Central memory CD8-positive, alpha-beta T cell (primary cell): ENCODE data around the gene PTPN7.
"Not testable (repeated sequence)": the region's sequence is repeated elsewhere in the genome, so short reads cannot be mapped to it uniquely, and the experiment has no call there.

Experiments
- ATAC-seq: fragments of 150-1000 bp; cut with Tn5 transposase; replicated peaks from 2 replicates; pipeline ENCODE4 v1.10.0; 2022; ENCODE audit warnings: mild to moderate bottlenecking, moderate FRiP score, moderate number of reproducible peaks; ENCODE audit not compliant: poor library complexity, severe bottlenecking; ENCODE audit errors: extremely low read depth
- DNase-seq, 2 donors: peaks; one replicate each; pipeline ENCODE4 v3.0.0; 2021; ENCODE audit warnings: low spot score in 2 of 2
- H3K27ac Mint-ChIP-seq: one replicate; pipeline ENCODE4 v1.8.0; 2022; ENCODE audit warnings: low read depth, mild to moderate bottlenecking, moderate library complexity, mixed read lengths
- H3K27me3 Mint-ChIP-seq: one replicate; pipeline ENCODE4 v1.8.0; 2022; ENCODE audit warnings: mixed read lengths
- H3K36me3 Mint-ChIP-seq: one replicate; pipeline ENCODE4 v1.8.0; 2022; ENCODE audit warnings: mild to moderate bottlenecking, moderate library complexity, mixed read lengths; ENCODE audit not compliant: insufficient read depth
- H3K4me1 Mint-ChIP-seq: one replicate; pipeline ENCODE4 v1.8.0; 2022; ENCODE audit warnings: mixed read lengths
- H3K4me3 Mint-ChIP-seq: one replicate; pipeline ENCODE4 v1.8.0; 2022; ENCODE audit warnings: mild to moderate bottlenecking, moderate library complexity, mixed read lengths
- H3K9me3 Mint-ChIP-seq: one replicate; pipeline ENCODE4 v1.8.0; 2022; ENCODE audit warnings: mixed read lengths

Gene PTPN7

DNA sequence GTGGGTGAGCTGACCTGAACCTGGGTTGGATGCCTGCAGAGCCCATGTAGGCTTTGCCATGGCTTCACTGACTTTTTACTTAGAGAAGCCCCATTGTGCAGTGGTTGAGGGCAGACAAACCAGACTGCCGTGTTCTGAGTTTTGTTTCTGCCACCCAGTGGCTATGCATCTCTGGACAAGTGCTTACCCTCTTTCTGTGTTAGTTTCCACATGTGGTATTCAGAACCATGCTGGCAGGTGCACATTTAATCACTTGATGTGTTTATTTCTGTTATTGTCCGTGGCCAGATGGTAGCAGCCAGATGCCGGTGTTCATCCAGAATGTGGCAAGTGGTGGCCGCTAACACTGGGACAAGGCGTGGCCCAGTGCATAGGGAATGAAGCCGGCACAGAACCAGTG is 10.3 kb upstream of the PTPN7 start:
- Mint-ChIP-seq H3K27ac (no peak overlapping the region), H3K4me1 (no peaks in the 10 kb centered on the region), H3K36me3 (no peaks in the 10 kb centered on the region), H3K9me3 (no peaks in the 10 kb centered on the region), H3K27me3 (no peaks in the 10 kb centered on the region), H3K4me3 (no peak overlapping the region)
- ATAC-seq (no peak), DNase-seq (no peak)

DNA sequence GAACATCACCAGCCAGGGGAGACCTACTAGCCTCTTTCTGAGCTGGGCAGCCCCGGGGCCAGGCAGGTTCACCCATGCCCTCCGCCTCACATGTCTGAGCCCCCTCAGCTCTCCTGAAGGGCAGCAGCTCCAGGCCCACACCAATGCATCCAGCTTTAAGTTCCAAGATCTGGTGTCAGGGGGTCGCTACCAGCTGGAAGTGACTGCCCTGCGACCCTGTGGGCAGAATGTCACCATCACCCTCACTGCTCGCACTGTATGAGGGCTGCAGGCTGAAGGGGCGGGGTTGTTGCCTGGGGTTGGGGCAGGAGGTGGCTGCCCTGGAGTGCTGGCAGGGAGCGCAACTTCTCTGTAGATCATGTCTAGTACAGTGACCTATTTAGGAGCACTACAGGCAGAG is 8.5 kb upstream of the PTPN7 start:
- no peak for DNase-seq

DNA sequence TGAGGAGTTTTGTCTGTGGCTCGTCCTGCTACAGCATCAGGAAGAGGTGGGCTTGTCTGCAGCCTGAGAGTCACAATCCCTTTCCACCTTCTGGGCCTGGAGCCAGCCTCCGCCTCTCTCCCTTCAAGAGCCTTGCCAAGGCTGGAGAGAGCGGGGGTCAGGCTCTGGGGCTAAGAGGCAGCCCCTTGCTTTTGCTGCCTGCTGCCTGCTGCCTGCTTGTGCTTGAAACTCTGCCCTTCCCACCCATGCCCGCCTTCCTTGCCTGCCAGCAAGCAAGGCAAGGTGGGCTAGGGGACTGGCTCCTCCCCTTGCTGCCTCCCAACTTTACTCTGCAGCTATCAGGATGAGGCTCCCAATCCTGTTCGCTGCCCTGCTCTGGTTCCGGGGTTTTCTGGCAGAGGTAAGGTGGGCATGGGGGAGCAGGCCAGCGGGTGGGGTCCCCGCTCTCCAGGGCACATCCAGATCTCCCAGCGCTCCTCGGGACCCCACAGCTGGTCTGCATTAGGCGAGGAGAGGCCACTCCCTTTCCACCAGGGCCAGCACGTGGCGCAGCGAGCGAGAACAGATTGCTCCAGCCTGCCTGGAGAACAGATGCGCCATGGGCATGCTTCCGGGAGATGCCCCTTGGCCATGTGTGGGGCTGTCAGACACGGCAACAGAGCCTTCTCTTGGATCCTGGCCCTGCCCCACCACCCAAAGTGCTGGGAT is 7.5 kb upstream of the PTPN7 start:
- Mint-ChIP-seq H3K27ac (no peak overlapping the region), H3K36me3 (peaks cover 3% of the 10 kb centered on the region), H3K4me3 (no peak overlapping the region), H3K9me3 (no peaks in the 10 kb centered on the region), H3K27me3 (no peaks in the 10 kb centered on the region), H3K4me1 (peaks cover 22% of the 10 kb centered on the region)
- no peak for ATAC-seq
- DNase-seq: no peak

More for the DNA sequence above, 8.5 kb upstream of the PTPN7 start:
- no peak for ATAC-seq
- Mint-ChIP-seq H3K4me1 (peaks cover 12% of the 10 kb centered on the region), H3K36me3 (peaks cover 1% of the 10 kb centered on the region), H3K9me3 (no peaks in the 10 kb centered on the region), H3K27me3 (no peaks in the 10 kb centered on the region), H3K4me3 (no peak overlapping the region), H3K27ac (no peak overlapping the region)

DNA sequence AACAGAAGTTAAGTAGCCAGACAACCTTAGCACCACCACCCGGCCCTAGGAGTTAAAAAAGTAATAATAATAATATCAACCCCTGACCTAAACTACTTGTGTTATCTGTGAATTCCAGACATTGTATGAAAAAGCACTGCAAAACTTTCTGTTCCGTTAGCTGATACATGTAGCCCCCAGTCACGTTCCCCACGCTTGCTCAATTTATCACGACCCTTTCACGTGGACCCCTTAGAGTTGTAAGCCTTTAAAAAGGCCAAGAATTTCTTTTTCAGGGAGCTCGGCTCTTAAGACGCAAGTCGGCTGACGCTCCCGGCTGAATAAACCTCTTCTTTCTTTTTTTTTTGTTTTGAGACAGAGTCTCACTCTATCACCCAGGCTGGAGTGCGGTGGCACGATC is 6.7 kb upstream of the PTPN7 start:
- DNase-seq, H3K9me3 Mint-ChIP-seq, H3K4me3 Mint-ChIP-seq, ATAC-seq, H3K36me3 Mint-ChIP-seq, H3K27me3 Mint-ChIP-seq, H3K27ac Mint-ChIP-seq: not testable (repeated sequence)
- H3K4me1 Mint-ChIP-seq: peaks cover 30% of the 10 kb centered on the region

DNA sequence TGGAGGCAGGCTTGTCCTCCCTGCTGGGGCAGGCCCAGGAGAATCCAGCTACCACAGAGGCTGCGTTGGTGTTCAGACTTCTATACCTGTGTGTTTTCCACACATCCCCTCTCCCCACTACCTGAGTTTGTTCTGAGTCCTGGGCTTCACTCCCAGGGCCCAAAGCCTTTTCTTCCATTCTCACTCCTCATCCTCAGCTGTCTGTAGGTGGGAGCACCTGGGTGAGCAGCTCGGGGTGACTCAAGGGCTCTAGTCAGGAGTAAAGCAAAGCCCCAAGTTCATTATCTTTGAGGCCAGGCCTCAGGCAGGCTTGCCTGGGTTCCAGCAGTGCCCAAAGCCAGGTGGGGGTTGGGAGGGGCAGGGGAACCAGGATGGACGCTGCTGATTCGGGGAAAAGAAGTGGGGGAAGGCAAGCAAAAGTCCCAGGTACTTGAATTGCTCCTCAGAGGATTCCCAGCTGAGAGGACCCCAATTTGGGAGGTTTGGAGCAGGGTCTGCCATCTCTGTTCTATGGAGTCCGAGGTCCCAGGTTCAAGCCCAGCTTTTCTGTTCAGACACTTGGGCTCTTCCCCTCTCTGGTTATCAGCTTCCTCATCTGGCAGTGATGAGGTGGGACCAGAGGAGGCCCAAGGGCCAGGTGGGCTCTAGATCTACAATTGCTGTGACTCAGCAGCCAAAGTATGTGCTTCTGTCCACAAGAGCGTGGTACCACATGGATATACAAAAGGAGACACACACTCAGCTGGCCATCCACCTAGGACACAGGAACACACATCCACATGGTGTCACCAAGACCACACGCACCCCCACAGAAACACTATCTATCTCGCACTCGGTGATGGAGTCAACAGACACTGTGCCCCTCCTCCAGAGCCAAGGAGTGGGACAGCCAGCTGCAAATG is 5.8 kb upstream of the PTPN7 start:
- Mint-ChIP-seq H3K9me3 (no peaks in the 10 kb centered on the region), H3K27ac (no peak overlapping the region), H3K4me3 (peak overlapping the region; percentile 92), H3K4me1 (peaks cover 39% of the 10 kb centered on the region), H3K36me3 (peaks cover 6% of the 10 kb centered on the region), H3K27me3 (no peaks in the 10 kb centered on the region)
- DNase-seq (no peak), ATAC-seq (no peak)

DNA sequence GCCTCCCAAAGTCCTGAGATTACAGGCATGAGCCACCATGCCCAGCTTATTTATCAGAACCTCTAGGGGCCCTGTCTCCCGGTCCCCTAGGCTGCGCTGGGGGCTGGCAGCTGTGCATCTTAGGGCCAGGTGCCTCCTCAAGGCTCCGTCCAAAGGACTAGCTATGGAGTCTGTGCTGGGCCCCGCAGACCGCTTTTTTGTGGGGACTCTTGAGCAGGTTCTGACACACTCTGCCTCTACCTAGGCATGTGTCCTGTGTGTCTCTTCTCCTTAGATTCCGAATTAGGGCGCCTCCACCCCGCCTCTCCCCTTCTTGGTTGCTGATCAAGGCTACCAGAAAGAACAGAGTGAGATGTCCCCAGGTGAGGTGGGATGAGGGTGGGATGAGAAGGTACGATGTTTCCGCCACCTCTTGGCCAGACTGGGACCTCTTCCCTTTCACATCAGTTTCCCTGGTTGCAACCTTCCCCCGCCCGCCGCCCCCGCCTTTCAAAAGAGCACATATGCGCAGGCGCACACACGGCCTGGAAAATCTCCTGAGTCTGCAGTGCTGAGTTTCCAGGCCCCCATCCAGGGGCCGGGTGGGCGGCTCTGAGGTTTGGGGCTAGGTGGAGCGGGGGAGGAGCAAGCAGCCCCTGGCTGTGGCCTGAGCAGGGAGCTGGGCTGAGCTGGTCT is 5.0 kb upstream of the PTPN7 start:
- peaks cover 47% of the 10 kb centered on the region for H3K4me1 Mint-ChIP-seq
- peak overlapping the region; percentile 92 for H3K4me3 Mint-ChIP-seq
- no peak for DNase-seq

DNA sequence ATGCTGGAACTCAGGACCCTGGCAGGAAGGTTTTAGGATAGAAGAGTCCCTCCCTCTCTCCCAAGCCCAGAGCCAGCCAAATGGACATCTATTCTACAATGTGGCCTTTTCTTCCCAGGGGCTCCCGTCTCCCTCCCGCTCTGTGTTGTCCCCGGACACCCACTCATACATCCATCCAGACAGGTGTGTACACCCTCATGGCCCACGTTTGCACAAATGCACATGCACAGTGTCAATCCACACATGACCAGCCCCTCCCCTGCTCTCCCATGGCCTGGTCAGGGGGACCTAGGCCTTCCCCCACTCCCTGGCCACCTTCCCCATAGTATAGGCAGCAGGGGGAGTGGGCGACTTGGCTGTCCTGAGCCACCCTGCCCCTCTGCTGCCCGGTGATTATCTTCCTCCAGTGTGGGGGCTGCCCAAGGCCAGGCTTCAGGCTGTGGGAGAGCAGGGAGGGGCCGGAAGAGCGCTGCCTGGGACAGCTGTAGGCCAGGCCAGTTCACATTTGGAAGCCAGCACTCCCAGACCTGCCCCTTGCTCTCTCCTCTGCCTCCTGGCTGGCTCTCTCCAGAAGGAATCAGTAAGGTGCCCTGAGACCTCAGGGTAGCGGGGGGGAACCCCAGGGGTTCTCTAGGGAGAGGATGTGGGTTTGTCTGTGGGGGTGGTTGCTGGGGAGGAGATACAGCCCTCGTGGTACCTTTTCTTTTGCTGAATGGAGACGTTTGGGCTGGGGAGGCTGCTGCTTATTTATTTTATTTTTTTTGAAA is 4.1 kb upstream of the PTPN7 start:
- DNase-seq (peak; percentile 59 to 77), ATAC-seq (peak; percentile 82)
- H3K36me3 Mint-ChIP-seq: peaks cover 18% of the 10 kb centered on the region
- no peaks in the 10 kb centered on the region for H3K27me3 Mint-ChIP-seq
- H3K4me1 Mint-ChIP-seq: peaks cover 56% of the 10 kb centered on the region
- H3K27ac Mint-ChIP-seq: peak overlapping the region; percentile 83
- no peaks in the 10 kb centered on the region for H3K9me3 Mint-ChIP-seq
- H3K4me3 Mint-ChIP-seq: peak overlapping the region; percentile 92

More for the DNA sequence above, 5.0 kb upstream of the PTPN7 start:
- no peaks in the 10 kb centered on the region for H3K27me3 Mint-ChIP-seq
- H3K27ac Mint-ChIP-seq: peak overlapping the region; percentile 83
- peaks cover 8% of the 10 kb centered on the region for H3K36me3 Mint-ChIP-seq
- no peak for ATAC-seq
- no peaks in the 10 kb centered on the region for H3K9me3 Mint-ChIP-seq

DNA sequence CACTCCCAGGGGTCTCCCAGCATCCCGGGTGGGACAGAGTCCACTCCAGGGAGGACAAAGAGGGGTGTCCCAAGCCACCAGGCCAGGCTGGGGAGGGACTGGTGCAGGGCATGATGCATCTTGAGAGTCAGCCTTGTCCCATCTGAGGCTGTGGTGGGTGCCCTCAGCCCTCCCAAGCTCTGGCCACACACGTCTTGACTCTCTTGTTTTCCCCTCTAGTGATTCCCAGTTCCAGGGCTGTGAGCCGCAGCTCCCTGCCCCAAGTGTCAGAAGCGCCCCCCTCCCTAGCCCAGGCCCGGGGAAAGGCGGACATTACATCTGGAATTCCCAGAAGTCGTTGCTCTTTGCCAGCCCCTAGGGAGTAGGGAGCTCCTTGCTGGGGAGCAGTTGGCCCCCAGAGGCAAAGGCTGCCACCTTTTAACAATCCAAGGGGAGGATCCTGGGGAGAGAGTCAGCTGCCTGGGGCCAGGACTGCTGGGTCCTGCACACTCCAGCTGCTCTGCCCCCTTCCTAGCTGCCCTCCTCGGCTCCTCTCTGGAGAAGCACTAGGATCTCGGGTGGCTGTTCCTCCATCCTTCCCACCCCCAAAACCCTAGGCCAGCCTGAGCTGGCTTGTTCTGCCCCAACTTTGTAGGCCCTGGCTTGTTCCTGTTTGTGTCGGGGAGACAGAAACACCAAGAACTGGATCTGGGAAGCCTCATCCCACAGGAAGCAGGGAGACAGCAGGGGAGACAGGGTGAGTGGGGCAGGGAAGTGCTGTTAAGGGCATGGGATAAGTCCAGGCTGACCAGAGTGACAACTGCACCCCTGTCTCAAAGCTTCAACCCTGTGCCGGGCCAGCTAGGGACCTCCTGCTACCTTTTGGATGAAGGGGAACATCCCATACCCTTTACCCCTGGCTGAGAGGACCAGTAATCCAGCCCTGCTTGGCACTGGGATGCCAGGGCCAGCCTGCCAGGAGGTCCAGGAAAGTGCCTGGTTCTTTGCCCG is 3.2 kb upstream of the PTPN7 start:
- ATAC-seq (no peak), DNase-seq (no peak)
- peak overlapping the region; percentile 92 for H3K4me3 Mint-ChIP-seq
- peaks cover 23% of the 10 kb centered on the region for H3K36me3 Mint-ChIP-seq
- no peaks in the 10 kb centered on the region for H3K9me3 Mint-ChIP-seq
- H3K27ac Mint-ChIP-seq: peak overlapping the region; percentile 100
- H3K4me1 Mint-ChIP-seq: peaks cover 65% of the 10 kb centered on the region
- H3K27me3 Mint-ChIP-seq: no peaks in the 10 kb centered on the region

DNA sequence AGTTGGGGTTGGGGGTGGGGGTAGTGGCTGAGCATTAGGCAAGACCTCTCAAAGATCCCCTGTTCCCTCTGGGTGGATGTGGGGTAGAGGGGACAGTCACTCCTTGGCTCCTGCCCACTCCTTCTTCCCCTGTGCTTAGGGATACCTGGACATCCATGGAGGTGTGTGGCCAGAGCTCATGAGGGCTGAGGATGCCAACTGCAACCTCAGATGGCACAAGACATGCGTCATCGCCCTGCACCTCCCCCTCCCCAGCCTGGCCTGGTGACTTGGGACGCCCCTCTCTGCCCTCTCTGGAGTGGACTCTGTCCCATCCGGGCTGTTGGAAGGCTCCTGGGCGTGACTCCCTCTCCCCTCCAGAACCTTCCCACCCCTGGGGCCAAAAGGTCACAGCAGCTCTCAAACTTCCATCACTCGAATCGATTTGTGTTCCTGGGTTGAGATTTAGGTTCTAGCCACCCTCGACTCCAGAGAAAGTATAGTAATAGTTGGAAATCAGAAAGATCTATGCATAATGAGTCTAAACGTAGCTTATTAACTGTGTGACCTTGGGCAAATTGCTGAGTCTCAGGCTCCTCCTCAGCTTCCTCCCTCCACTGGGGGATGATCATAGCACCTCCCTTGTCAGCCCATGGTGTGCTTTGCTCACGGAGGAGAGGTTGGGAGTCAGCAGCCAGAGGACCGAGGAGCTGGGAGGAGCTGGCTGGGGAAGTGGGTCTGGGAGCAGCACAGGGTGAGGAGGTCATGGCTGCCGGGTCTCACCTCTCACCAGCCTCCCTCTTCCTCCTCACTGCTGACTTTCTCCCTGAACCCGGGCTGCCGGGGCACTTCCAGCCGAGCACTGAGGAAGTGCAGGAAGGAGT is 2.2 kb upstream of the PTPN7 start:
- Mint-ChIP-seq H3K36me3 (peaks cover 25% of the 10 kb centered on the region), H3K27me3 (no peaks in the 10 kb centered on the region), H3K4me3 (peak overlapping the region; percentile 92), H3K27ac (peak overlapping the region; percentile 100), H3K4me1 (peaks cover 74% of the 10 kb centered on the region), H3K9me3 (no peaks in the 10 kb centered on the region)
- ATAC-seq: no peak
- no peak for DNase-seq

DNA sequence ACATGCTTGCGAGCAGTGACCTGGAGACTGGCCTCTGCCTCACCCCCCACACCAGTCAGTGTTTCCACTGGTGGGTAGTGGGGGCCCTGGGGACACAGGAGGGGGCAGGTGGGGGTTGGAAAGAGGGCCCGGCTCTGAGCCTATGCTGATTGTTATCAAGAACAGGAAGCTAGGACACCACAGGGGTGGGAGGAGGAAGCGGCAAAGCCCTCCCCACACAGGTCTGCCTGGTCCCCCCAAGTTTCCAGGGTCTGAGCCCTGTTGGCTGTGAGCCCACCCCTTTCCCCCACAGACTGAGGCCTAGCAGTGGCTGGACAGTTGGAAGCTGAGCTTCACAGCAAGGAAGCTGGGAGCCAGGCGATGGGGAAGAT is 1.6 kb upstream of the PTPN7 start:
- Mint-ChIP-seq H3K9me3 (no peaks in the 10 kb centered on the region), H3K27ac (peak overlapping the region; percentile 100), H3K27me3 (no peaks in the 10 kb centered on the region), H3K36me3 (peaks cover 29% of the 10 kb centered on the region), H3K4me3 (peak overlapping the region; percentile 92), H3K4me1 (peaks cover 78% of the 10 kb centered on the region)
- DNase-seq (no peak), ATAC-seq (no peak)
